Measurements from ENCODE around the gene AOPEP.

The AOPEP gene

DNA sequence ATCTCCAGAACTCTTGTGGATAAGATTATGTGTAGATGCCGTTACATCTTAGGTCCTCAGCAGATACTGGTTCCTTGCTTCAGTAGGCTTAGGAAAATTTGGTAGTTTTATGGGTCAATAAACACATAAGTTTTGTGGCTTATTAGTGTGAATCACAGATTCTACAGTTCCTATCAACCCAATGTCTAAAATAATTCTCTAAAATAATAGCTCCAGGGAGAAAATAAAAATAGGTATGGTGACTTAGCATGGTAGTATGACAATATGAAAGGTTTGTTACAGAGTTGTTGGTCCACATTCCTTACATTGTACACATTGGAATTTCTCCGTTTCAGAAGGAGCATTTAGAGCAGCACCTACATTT is 91.7 kb downstream of the AOPEP start:
- DNase-seq (ENCODE audit: extremely low read depth, low read depth) = no peak
- TF ChIP-seq, protein P1, sequence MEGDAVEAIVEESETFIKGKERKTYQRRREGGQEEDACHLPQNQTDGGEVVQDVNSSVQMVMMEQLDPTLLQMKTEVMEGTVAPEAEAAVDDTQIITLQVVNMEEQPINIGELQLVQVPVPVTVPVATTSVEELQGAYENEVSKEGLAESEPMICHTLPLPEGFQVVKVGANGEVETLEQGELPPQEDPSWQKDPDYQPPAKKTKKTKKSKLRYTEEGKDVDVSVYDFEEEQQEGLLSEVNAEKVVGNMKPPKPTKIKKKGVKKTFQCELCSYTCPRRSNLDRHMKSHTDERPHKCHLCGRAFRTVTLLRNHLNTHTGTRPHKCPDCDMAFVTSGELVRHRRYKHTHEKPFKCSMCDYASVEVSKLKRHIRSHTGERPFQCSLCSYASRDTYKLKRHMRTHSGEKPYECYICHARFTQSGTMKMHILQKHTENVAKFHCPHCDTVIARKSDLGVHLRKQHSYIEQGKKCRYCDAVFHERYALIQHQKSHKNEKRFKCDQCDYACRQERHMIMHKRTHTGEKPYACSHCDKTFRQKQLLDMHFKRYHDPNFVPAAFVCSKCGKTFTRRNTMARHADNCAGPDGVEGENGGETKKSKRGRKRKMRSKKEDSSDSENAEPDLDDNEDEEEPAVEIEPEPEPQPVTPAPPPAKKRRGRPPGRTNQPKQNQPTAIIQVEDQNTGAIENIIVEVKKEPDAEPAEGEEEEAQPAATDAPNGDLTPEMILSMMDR (IDR thresholded peaks at IDR 0.05; ENCODE audit: low read depth, low read length) = no peak

DNA sequence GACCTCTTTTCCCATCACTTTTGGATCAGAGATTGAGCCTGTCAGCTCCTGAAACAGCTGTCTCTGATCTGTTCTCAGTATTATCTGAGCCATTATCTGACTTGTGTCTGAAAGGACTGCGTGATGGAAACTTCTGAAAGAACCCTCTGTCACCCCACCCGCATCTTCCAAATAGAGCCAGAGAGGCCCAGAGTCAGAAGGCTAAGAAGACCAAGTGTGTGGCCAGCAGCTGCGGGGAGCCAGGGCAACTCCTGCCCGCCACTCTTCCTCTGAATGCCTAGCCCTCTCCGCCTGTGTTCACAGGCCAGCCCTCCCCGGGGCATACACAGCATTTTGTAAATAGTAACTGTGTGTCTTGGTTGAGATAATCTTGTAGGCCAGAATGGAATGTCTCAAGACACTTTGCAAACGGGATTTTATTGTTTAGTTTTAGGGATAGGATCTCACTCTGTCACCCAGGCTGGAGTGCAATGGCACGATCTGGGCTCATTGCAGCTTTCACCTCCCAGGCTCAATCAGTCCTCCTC is 92.7 kb downstream of the AOPEP start:
- no peak for DNase-seq (ENCODE audit: extremely low read depth, low read depth)
- TF ChIP-seq, protein P1 (IDR thresholded peaks at IDR 0.05; ENCODE audit: low read depth, low read length) = no peak

DNA sequence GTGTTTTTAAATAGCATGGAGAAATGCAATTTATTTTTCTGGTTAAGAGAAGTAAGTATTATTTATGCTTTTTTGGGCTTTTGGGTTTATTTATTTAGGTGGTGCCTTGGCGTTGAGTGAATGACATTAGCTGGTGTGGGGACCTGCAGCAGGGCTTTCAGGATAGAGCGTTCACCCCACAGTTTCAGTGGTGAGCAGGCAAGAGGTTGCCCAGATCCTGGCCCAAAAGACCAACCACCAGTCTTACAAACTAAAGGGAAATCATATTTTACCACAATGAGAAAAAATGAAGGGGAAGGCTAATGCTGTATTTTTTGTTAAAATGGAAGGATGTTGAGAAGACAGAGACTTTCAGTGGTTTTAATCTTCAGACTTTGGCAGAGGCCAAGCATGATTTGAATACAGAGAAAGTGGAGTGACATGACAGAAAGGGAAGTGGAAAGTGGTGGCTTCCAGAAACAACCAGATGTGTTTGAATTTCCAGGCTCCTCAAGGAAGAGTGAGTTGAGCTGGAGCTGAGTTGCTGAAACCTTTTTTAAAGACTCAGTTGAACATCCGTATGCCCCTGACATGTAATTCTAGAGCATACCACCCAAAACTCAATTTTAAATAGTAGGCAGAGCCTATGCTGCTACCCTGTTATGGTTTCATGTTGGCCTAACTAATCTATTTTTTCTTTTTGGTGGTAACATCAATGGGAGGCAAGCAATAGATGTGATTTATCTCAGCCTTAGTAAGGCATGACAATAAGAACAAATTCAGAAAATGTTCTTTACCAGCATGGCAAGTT is 94.8 kb downstream of the AOPEP start:
- TF ChIP-seq, protein P1 (IDR thresholded peaks at IDR 0.05; ENCODE audit: low read depth, low read length) = no peak
- no peak for DNase-seq (ENCODE audit: extremely low read depth, low read depth)

DNA sequence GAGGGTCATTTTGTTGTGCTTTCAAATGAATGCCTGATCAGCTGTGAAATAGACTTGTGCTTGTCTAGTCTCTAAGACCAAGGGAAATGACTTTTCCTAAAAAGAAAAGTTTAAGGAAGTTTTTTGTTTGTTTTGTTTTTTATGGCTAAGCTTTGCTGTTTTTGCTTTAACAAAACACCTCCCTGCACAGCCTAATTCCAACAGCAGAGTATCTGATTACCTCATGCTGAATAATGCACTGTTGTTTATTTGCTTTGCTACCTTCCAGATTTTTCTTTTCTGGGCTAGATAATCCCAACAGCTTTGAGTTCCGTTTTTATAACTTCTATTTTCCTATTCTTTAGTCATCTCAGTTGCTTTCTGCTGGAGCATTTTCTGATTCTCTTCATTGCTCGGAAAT is 95.8 kb downstream of the AOPEP start:
- no peak for DNase-seq (ENCODE audit: extremely low read depth, low read depth)
- TF ChIP-seq, protein P1 (IDR thresholded peaks at IDR 0.05; ENCODE audit: low read depth, low read length) = no peak

DNA sequence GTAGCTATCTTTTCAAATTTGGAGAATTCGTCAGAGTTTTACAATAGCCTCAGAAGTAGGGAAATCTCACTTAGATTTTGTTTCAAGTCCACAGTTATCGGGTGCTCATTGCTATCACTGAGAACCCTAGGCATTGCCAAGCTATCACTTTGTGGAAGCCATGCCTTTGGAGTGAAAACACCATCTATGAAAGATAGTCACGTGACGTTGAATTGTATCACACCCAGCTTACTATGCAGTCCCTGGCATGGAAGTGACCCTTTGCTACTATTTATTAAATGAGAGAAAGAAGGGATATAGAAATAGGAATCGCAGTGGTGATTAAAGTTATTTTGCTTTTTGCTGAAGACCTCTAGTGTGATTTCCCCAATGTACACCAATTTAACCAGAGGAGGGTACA is 97.2 kb downstream of the AOPEP start:
- TF ChIP-seq, protein P1 (IDR thresholded peaks at IDR 0.05; ENCODE audit: low read depth, low read length) = no peak
- DNase-seq (ENCODE audit: extremely low read depth, low read depth) = no peak

DNA sequence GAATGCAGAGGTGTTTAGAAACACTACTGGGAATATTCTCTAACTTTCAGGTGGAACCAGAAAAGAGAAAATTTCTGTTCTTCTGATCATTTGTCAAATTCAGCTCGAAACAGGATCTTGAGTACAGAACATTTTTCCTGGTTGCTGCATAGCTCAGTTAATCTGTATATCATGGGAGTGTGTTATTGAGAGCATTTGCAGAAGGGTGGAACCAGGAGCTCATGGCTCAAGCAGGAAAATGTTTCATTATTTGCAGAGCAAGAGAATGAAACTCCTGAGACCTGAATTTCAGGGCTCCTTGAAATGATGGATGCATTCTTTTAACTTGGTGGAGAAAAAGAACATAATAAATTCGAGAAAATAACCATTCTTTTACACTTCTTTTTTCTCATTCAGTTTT is 97.9 kb downstream of the AOPEP start:
- DNase-seq (ENCODE audit: extremely low read depth, low read depth) = no peak

More for the DNA sequence above, 97.9 kb downstream of the AOPEP start:
- TF ChIP-seq, protein P1 (IDR thresholded peaks at IDR 0.05; ENCODE audit: low read depth, low read length) = no peak
